ENCODE results near the gene CENPL. TPM values are rescaled to one million over a fixed set of nuclear protein-coding genes. Genes with fewer than 3 reads are reported as not detected.
"Not testable (repeated sequence)": the region's sequence is repeated elsewhere in the genome, so short reads cannot be mapped to it uniquely, and the experiment has no call there.

The CENPL gene
- total and polyA plus RNA-seq, 2 of the 8 experiments (the other 6 are each of a cell fraction or from before 2014, with no cell fraction given) = 6.6 to 16.0 TPM

GRCh38 chr1:173764331-173764730, 60.4 kb downstream of the CENPL start:
- POLR2A ChIA-PET (ENCODE audit: partially characterized antibody); H3K9me3 ChIP-seq (ENCODE audit: insufficient read depth in 2 of 2, low read depth in 1 of 2, low read length in 1 of 2); H3K79me2 ChIP-seq (ENCODE audit: control insufficient read depth in 1 of 2, insufficient read depth in 2 of 2, low read length in 2 of 2); H2BK15ac ChIP-seq (ENCODE audit: low read length); H4K91ac ChIP-seq (replicated peaks; ENCODE audit: insufficient read length, low read length); FAIRE-seq; H3K4me3 ChIP-seq (ENCODE audit: extremely low read depth in 1 of 4, insufficient read depth in 2 of 4, low read depth in 3 of 4, low read length in 4 of 4); H3K9ac ChIP-seq (replicated peaks in 1 of 4; ENCODE audit: extremely low read depth in 1 of 4, low read depth in 3 of 4, low read length in 3 of 4); H3K4ac ChIP-seq (replicated peaks; ENCODE audit: insufficient read length, low read depth, low read length); H3K36me3 ChIP-seq (ENCODE audit: control insufficient read depth in 2 of 4, insufficient read depth in 4 of 4, low read length in 3 of 4); H2BK120ac ChIP-seq (replicated peaks; ENCODE audit: low read depth, low read length); H2BK5ac ChIP-seq (ENCODE audit: low read depth, low read length); H3K56ac ChIP-seq (replicated peaks; ENCODE audit: insufficient read length, low read depth, low read length); DNase-seq (ENCODE audit: low read depth in 1 of 2, low spot score in 2 of 2); H4K5ac ChIP-seq (ENCODE audit: insufficient read length, low read depth, low read length); H2BK12ac ChIP-seq (ENCODE audit: low read depth, low read length); H3K18ac ChIP-seq (ENCODE audit: extremely low read depth, low read length); H3K23me2 ChIP-seq (ENCODE audit: low read depth, low read length); H4K20me1 ChIP-seq (replicated peaks in 1 of 2; ENCODE audit: control insufficient read depth in 1 of 2, insufficient read depth in 2 of 2, low read length in 2 of 2); H3K23ac ChIP-seq (ENCODE audit: insufficient read length); H2AFZ ChIP-seq (ENCODE audit: low read length); H3K27ac ChIP-seq (ENCODE audit: low read depth, low read length); H2AK5ac ChIP-seq (ENCODE audit: low read depth, low read length); H3K14ac ChIP-seq (ENCODE audit: insufficient read length); H2BK20ac ChIP-seq (ENCODE audit: low read length); H3K4me1 ChIP-seq (replicated peaks in 1 of 4; ENCODE audit: control insufficient read depth in 3 of 4, insufficient read depth in 4 of 4, low read length in 3 of 4); CTCF ChIA-PET (ENCODE audit: partially characterized antibody); H3K79me1 ChIP-seq (ENCODE audit: low read depth, low read length); H3K27me3 ChIP-seq (replicated peaks in 1 of 4; ENCODE audit: control insufficient read depth in 3 of 4, extremely low read depth in 1 of 4, insufficient read depth in 3 of 4, low read length in 3 of 4); H3K4me2 ChIP-seq (ENCODE audit: insufficient read depth in 1 of 2, low read depth in 2 of 2, low read length in 2 of 2); H4K8ac ChIP-seq (ENCODE audit: extremely low read depth, insufficient read depth, low read length): not testable (repeated sequence)
- 98% methylated on average over 6 of the region's 6 CpGs; no CpG with 5 or more reads in 1 of the 2 experiments for WGBS, 2 experiments (ENCODE audit: extremely low coverage in 1 of 2, insufficient coverage in 1 of 2, insufficient read length in 1 of 2, insufficient replicate concordance in 2 of 2, low coverage in 1 of 2, low lambda C conversion rate in 2 of 2, missing lambda C conversion rate in 1 of 2)
